NCI-H1930 (cell line): ENCODE data around the gene DYNLRB2.

Experiments
- DNase-seq, 2 experiments: peaks; one replicate each; lab custom pipeline; 2025; lab: John Stamatoyannopoulos, UW

The DYNLRB2 gene

GRCh38 chr16:80552277-80552676 is 11.5 kb downstream of the DYNLRB2 start:
- no peak for DNase-seq

- no peak for DNase-seq
These were observed 13.2 kb downstream of the DYNLRB2 start for GRCh38 chr16:80554033-80554432.

- no peak for DNase-seq
These were observed 15.7 kb downstream of the DYNLRB2 start for GRCh38 chr16:80556481-80556880.

- DNase-seq: no peak
These were observed 16.2 kb downstream of the DYNLRB2 start for GRCh38 chr16:80557037-80557436.

- no peak for DNase-seq
These were observed 18.6 kb downstream of the DYNLRB2 start for GRCh38 chr16:80559369-80559768.

- DNase-seq: no peak
These were observed 22.3 kb downstream of the DYNLRB2 start for GRCh38 chr16:80563066-80563465.

GRCh38 chr16:80564394-80564793 is 23.6 kb downstream of the DYNLRB2 start:
- no peak for DNase-seq

- DNase-seq: no peak
These were observed 28.8 kb downstream of the DYNLRB2 start for GRCh38 chr16:80569440-80570105.

GRCh38 chr16:80570106-80570478 is 29.3 kb downstream of the DYNLRB2 start:
- DNase-seq: no peak

GRCh38 chr16:80573700-80574120 is 32.9 kb downstream of the DYNLRB2 start:
- no peak for DNase-seq

GRCh38 chr16:80576343-80576912 is 35.6 kb downstream of the DYNLRB2 start:
- no peak for DNase-seq

GRCh38 chr16:80577485-80578280 is 36.9 kb downstream of the DYNLRB2 start:
- no peak for DNase-seq

- no peak for DNase-seq
These were observed 39.5 kb downstream of the DYNLRB2 start for GRCh38 chr16:80580109-80580832.

- DNase-seq: no peak
These were observed 42.7 kb downstream of the DYNLRB2 start for GRCh38 chr16:80583466-80583865.

- no peak for DNase-seq
These were observed 45.0 kb downstream of the DYNLRB2 start for GRCh38 chr16:80585764-80586163.

- DNase-seq: no peak
These were observed 45.7 kb downstream of the DYNLRB2 start for GRCh38 chr16:80586476-80586875.

GRCh38 chr16:80587071-80587470 is 46.3 kb downstream of the DYNLRB2 start:
- no peak for DNase-seq

- no peak for DNase-seq
These were observed 50.5 kb downstream of the DYNLRB2 start for GRCh38 chr16:80591071-80591915.

- no peak for DNase-seq
These were observed 51.5 kb downstream of the DYNLRB2 start for GRCh38 chr16:80592273-80592672.

GRCh38 chr16:80594756-80595155 is 54.0 kb downstream of the DYNLRB2 start:
- DNase-seq: no peak

GRCh38 chr16:80596507-80597207 is 55.9 kb downstream of the DYNLRB2 start:
- no peak for DNase-seq
